GM21360 (cell line): ENCODE measurements around the gene CA5B.
"Not testable (repeated sequence)": the region's sequence is repeated elsewhere in the genome, so short reads cannot be mapped to it uniquely, and the experiment has no call there.

Source experiments
- ATAC-seq: cut with Tn5 transposase; IDR thresholded peaks from one replicate; pipeline ENCODE4 v1.9.1; 2021; ENCODE audit warnings: mild to moderate bottlenecking, moderate library complexity; ENCODE audit not compliant: unreplicated experiment

Gene CA5B

GRCh38 chrX:15737959-15738902, at the start of gene CA5B:
TSS of gene CA5B (plus strand) at chrX:15738270. CDS start at chrX:15750024, 11,754 bp downstream.
- peak; percentile 94 for ATAC-seq

- no peak for ATAC-seq
Observed at GRCh38 chrX:15694941-15695451, 43.1 kb upstream of the CA5B start.

- no peak for ATAC-seq
Observed at GRCh38 chrX:15696516-15696915, 41.6 kb upstream of the CA5B start.

- no peak for ATAC-seq
Observed at GRCh38 chrX:15702488-15703371, 35.3 kb upstream of the CA5B start.

GRCh38 chrX:15703809-15704208, 34.3 kb upstream of the CA5B start:
- ATAC-seq, result not testable (repeated sequence)

- not testable (repeated sequence) for ATAC-seq
Observed at GRCh38 chrX:15704273-15704672, 33.8 kb upstream of the CA5B start.

- no peak for ATAC-seq
Observed at GRCh38 chrX:15714529-15714928, 23.5 kb upstream of the CA5B start.

- ATAC-seq, result no peak
Observed at GRCh38 chrX:15718283-15718970, 19.6 kb upstream of the CA5B start.

GRCh38 chrX:15719324-15719968, 18.6 kb upstream of the CA5B start:
- no peak for ATAC-seq

GRCh38 chrX:15721911-15722310, 16.2 kb upstream of the CA5B start:
- ATAC-seq, result no peak

GRCh38 chrX:15723887-15724517, 14.1 kb upstream of the CA5B start:
- no peak for ATAC-seq

- no peak for ATAC-seq
Observed at GRCh38 chrX:15724911-15725310, 13.2 kb upstream of the CA5B start.

- ATAC-seq, result not testable (repeated sequence)
Observed at GRCh38 chrX:15731368-15731767, 6.7 kb upstream of the CA5B start.

GRCh38 chrX:15737190-15737958, 696 bp upstream of the CA5B start:
- ATAC-seq, result no peak

- no peak for ATAC-seq
Observed at GRCh38 chrX:15739886-15740285, 1.8 kb downstream of the CA5B start.

- no peak for ATAC-seq
Observed at GRCh38 chrX:15744181-15744867, 6.3 kb downstream of the CA5B start.

GRCh38 chrX:15745179-15745578, 7.1 kb downstream of the CA5B start:
- ATAC-seq, result no peak

- not testable (repeated sequence) for ATAC-seq
Observed at GRCh38 chrX:15746651-15747050, 8.6 kb downstream of the CA5B start.
